Cardiac muscle cell (in vitro differentiated cells and primary cell): ENCODE results near the gene SCNN1A. TPM values are rescaled to one million over a fixed set of nuclear protein-coding genes. Genes with fewer than 3 reads are reported as not detected.

ENCODE experiments used
- DNase-seq, 2 donors: peaks; one replicate each; pipeline versions ENCODE4 v3.0.0 to v3.0.0-alpha.2; 2010 to 2017; ENCODE audit warnings: low read depth in 1 of 2, low spot score in 1 of 2
- H3K27ac ChIP-seq: fragments of 200-600 bp; sonication (generic); 2 replicates; pipeline ENCODE4 v1.5.1; 2016
- H3K27me3 ChIP-seq: fragments of 200-600 bp; sonication (generic); 2 replicates; pipeline ENCODE4 v1.6.0; 2016; ENCODE audit warnings: control low read depth
- H3K36me3 ChIP-seq: fragments of 200-600 bp; sonication (generic); 2 replicates; pipeline ENCODE4 v1.5.1; 2016; ENCODE audit warnings: control low read depth
- H3K4me1 ChIP-seq: fragments of 200-600 bp; sonication (generic); 2 replicates; pipeline ENCODE4 v1.8.1; 2017; ENCODE audit warnings: low read depth, mild to moderate bottlenecking, mixed run types
- H3K4me3 ChIP-seq: fragments of 200-600 bp; sonication (generic); 2 replicates; pipeline ENCODE4 v1.5.1; 2016; ENCODE audit warnings: mild to moderate bottlenecking
- H3K9me3 ChIP-seq: fragments of 200-600 bp; sonication (generic); 2 replicates; pipeline ENCODE4 v1.5.1; 2017; ENCODE audit warnings: low read depth, mild to moderate bottlenecking, control low read depth
- polyA plus RNA-seq: library from polyadenylated mRNA; unstranded; fragments of >200 nt; fragmentation: Nextera tagmentation; extraction: Ambion mirVana; gene quantifications from 2 replicates; pipeline ENCODE4 v1.2.1, GENCODE V29; 2016
- total RNA-seq: library from RNA; depleted of rRNA; stranded (reverse); fragments of >200 nt; gene quantifications from 2 replicates; pipeline ENCODE4 v1.2.3, GENCODE V29; 2016
- TF ChIP-seq, protein P1 (sequence below): IDR thresholded peaks from 2 replicates; pipeline ENCODE4 v1.5.1; 2012; ENCODE audit warnings: low read depth, mild to moderate bottlenecking, low read length

Gene SCNN1A
- total and polyA plus RNA-seq, 2 experiments from 2014 or later, result 0.66 TPM; not detected in 1

DNA sequence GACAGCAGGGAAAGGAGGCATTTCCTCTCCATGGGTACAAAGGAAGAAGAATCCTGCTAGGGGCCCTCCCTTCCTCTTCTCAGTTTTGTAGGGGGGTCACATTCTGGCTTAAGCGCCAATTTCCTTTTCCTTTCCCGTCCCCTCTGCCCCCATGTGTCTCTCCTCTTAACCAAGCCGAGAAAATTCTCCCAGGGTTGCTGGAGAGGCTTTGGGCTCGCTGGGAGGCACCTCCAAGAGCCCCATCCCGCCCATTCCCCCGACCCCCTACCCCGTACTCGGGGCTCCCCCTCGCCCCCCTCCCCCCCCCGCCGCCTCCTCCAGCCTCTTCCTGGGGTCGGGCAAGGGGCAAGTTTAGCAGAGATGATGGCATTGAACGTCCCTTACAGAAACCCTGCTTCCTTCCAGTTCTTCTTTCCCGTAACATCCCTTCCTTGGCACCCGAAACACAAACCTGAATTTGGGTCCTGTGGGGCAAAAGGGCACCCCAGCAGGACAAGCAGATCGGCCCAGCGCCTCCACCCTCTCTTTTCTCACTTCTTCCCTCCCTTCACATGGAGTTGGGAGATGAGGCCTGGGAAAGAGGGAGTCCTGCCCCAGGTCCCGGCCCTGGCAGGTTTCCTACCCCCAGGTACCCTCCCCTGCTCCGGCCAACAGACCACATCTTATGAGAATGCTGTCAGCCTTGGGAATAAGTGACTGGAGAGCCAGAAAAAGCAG lies 51.2 kb downstream of the SCNN1A start:
- H3K4me3 ChIP-seq, result no peak overlapping the region
- DNase-seq, result no peak
- H3K27ac ChIP-seq, result peak overlapping the region; percentile 43
- peaks cover 23% of the 10 kb centered on the region for H3K4me1 ChIP-seq
- H3K9me3 ChIP-seq, result no peaks in the 10 kb centered on the region
- TF ChIP-seq, protein P1, sequence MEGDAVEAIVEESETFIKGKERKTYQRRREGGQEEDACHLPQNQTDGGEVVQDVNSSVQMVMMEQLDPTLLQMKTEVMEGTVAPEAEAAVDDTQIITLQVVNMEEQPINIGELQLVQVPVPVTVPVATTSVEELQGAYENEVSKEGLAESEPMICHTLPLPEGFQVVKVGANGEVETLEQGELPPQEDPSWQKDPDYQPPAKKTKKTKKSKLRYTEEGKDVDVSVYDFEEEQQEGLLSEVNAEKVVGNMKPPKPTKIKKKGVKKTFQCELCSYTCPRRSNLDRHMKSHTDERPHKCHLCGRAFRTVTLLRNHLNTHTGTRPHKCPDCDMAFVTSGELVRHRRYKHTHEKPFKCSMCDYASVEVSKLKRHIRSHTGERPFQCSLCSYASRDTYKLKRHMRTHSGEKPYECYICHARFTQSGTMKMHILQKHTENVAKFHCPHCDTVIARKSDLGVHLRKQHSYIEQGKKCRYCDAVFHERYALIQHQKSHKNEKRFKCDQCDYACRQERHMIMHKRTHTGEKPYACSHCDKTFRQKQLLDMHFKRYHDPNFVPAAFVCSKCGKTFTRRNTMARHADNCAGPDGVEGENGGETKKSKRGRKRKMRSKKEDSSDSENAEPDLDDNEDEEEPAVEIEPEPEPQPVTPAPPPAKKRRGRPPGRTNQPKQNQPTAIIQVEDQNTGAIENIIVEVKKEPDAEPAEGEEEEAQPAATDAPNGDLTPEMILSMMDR, result no peak
- H3K36me3 ChIP-seq, result no peaks in the 10 kb centered on the region
- H3K27me3 ChIP-seq, result no peaks in the 10 kb centered on the region

DNA sequence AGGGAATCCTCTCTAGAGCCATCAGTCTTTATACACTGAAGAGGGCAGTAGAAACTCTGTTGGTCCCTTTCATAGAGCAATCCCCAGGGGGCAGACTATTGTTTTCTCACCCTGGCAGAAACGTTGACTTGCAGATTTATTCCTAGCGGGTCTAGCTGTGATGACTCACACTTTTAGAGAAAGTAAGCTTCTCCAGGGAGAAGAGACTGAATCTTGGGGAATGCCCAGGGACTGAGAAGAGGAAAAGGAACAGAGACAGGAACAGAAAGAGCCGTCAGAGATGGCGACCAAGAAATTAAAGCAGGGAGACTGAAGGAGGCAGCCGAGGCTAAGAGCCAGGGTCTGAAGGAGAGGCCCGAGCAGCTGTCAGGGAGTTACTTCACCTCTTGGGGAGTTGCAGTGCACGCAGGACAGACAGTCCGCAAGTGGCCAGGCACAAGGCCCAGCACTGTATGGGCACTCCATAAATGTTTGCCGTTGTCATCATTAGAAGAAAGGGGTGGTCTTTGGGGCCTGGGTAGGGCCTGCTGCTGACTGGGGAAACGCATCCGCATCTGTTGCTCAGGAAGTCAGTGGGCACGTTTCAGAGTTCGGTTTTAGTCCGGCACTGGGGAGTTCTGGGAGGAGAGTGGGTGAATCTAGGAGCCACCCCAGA lies 51.9 kb downstream of the SCNN1A start:
- peaks cover 23% of the 10 kb centered on the region for H3K4me1 ChIP-seq
- no peaks in the 10 kb centered on the region for H3K9me3 ChIP-seq
- H3K36me3 ChIP-seq, result no peaks in the 10 kb centered on the region
- peak; percentile 59 to 96 for DNase-seq
- H3K4me3 ChIP-seq, result no peak overlapping the region
- H3K27ac ChIP-seq, result peak overlapping the region; percentile 43
- H3K27me3 ChIP-seq, result no peaks in the 10 kb centered on the region
- TF ChIP-seq, protein P1, result peak; percentile 64

DNA sequence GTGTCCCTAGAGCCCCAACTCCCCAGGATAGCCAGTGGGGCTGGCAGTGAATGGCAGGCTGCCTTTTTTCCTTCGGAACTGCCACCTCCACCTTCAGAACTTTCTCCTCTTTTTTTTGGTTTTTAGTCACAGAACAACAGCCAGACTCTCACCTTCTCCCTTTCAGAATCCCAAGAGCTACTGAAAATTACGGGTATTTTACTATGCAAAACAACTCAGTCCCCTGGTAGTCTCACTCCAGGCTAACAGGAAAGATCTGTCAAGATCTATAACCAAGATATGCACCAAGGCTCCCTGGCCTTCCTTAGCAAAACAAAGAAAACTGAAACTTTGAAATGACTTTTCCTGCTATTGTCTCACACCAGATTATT lies 52.4 kb downstream of the SCNN1A start:
- Histone ChIP-seq H3K27ac (peak overlapping the region; percentile 43), H3K36me3 (no peaks in the 10 kb centered on the region), H3K4me1 (peaks cover 23% of the 10 kb centered on the region), H3K9me3 (no peaks in the 10 kb centered on the region), H3K4me3 (no peak overlapping the region), H3K27me3 (no peaks in the 10 kb centered on the region)
- DNase-seq, result no peak
- TF ChIP-seq, protein P1, result no peak

DNA sequence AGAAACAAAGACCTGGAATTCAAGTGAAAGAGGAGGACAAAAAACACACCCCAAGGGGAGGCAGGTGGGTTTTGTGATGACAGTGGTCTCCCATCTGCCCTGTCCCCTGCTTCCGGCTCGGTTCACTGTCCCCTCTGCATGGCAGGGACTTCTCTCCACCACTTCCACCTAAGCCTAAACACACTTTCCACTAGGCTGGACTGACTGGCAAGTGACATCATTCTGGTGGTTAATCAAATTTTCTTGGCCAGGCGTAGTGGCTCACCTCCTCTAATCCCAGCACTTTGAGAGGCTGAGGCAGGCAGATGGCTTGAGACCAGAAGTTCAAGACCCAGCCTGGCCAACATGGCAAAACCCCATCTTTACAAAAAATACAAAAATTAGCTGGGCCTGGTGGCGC lies 53.0 kb downstream of the SCNN1A start:
- DNase-seq, result no peak
- H3K27ac ChIP-seq, result no peak overlapping the region

DNA sequence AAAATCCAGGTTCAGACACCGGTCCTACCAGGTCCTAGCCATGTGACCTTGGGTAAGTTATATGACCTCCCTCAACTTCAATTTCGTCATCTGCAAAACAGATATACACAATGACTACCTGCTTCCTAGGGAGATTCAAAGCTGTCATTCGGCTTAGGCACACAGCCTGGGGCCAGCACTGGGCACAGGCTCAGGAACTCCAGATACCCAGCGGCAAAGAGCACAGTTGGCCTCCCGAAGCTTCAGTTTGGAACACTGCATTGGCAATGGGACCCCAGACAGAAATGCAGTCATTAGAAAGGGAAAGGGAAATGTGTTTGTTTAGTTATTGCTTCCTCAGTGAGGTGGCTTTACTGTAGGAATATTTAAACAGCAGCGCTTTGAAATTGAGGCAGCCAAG lies 53.5 kb downstream of the SCNN1A start:
- DNase-seq, result no peak
- peaks cover 23% of the 10 kb centered on the region for H3K4me1 ChIP-seq
- H3K9me3 ChIP-seq, result no peaks in the 10 kb centered on the region
- TF ChIP-seq, protein P1, result no peak
- no peak overlapping the region for H3K27ac ChIP-seq
- H3K36me3 ChIP-seq, result no peaks in the 10 kb centered on the region
- no peak overlapping the region for H3K4me3 ChIP-seq
- H3K27me3 ChIP-seq, result no peaks in the 10 kb centered on the region

More for the DNA sequence above, 53.0 kb downstream of the SCNN1A start:
- TF ChIP-seq, protein P1, result no peak
- H3K27me3 ChIP-seq, result no peaks in the 10 kb centered on the region
- peaks cover 23% of the 10 kb centered on the region for H3K4me1 ChIP-seq
- H3K4me3 ChIP-seq, result no peak overlapping the region
- no peaks in the 10 kb centered on the region for H3K9me3 ChIP-seq
- no peaks in the 10 kb centered on the region for H3K36me3 ChIP-seq
